SH-SY5Y (cell line): ENCODE data around the gene DSCAM.

ENCODE experiments used
- GATA2 ChIP-seq: IDR thresholded peaks from 2 replicates; pipeline ENCODE4 v1.6.1; 2011; ENCODE audit warnings: mild to moderate bottlenecking, low read depth, low read length
- GATA3 ChIP-seq: IDR thresholded peaks from 2 replicates; pipeline ENCODE4 v1.6.1; 2011; ENCODE audit warnings: low read depth, mild to moderate bottlenecking, low read length, moderate library complexity

Gene DSCAM

DNA sequence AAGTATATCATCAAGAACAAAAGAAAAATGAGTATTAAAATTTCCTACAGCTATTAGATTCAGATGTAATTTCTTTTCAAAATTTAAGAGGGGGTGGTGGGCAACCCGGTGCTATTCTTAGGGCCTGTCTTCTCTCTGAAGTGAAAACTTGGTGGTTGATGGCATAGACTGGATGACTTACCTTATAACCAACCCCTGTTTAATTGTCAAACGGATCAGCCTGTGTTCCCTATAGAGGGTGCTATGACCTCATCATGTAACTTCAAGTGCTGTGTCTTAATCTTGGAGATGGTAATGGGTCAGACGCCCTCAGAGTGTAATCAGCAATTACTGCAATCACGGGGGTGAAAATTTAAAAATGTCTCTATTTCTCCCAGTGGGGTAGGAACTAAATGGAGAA is 803.5 kb downstream of the DSCAM start:
- no peak for TF ChIP-seq GATA2
- no peak for TF ChIP-seq GATA3

DNA sequence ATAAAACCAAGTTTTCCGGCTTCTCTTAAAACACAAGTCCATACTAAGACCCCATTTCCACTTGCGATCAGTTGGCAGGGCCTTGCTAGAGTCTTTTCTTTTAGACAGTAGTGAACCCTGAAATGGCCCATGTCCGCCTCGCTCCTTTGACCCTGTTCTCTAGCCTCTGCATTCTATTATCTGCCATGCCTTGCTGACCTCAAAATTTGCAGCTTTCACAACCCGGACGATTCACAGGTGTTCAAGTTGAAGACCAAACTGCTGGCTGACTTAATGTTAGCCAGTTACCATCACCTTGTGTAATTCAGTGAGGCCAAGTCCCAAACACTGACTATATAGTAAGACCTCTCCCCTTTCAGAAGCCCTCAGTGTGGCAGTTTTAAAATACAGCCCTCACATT is 805.5 kb downstream of the DSCAM start:
- TF ChIP-seq GATA2 (no peak), GATA3 (no peak)

DNA sequence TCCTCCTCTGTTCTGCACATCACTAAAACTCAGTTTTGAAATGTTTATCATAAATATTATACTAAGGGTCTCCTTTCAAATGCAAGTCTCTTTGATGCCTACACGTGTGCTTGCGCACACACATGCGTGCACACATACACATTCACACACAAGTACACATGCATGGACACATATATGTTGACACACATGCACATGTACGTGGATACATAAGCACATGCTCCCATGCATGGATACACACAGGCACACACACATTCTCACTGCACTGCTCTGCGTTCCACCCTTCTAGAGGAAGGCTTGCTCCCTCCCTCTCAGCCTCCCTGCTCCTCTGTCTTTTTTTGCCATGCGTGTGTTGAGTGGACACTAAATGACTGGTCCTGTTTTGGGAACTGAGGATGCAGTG is 817.1 kb downstream of the DSCAM start:
- TF ChIP-seq GATA2 (no peak), GATA3 (no peak)

DNA sequence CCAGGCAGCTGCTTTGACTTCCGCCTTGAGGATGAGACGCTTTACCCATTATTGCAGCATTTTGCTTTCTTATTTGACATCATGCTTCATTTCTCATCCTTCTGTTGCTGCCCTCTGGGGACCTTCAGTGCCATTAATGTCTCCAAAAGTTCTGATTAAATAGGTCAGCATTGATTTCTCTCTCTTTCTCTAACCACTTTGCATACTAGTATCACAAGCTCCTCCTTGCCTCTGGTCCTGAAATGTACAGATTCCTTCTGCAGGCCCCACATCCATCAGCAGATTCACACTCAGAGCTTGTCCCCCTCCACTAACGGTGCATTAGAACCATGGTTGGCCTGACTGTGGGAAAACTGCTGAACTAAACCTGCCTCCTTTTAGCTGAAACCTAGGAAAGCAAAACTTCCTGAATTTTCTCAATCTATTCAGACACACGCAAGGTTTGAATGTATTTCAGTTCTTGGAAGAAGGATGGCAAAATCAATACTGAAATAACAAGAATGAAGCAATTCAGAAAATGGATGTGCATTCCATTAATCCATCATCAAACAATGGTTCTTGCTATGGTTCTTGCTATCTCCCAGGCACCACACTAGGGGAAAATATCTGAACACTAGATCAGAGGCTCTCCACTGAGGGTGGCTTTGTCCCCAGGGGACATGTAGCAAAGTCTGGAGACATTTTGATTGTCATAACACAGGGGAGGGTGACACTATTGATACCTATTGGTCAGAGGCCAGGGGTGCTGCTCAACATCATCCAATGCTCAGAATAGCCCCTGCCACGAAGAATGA is 825.2 kb downstream of the DSCAM start:
- TF ChIP-seq GATA3: no peak
- no peak for TF ChIP-seq GATA2

DNA sequence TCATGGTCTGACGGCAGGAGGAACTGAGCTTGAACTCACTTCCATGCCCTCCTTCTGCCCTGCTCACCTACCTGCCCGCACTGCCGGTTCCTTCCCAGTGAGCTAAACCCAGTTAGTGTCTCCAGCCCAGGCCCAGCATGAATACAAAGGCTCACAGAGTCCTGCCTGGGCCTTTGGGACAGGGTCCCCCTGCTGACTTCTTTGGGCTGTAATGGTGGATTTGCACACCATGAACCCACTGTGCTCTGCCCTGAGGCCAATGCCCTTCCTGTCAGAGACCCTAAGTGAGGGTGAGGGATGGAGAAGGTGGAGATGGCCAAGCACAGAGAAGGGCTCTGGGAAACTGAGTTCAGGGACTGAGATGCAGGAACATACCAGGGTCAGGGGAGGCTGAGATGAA is 826.3 kb downstream of the DSCAM start:
- no peak for TF ChIP-seq GATA3
- no peak for TF ChIP-seq GATA2

DNA sequence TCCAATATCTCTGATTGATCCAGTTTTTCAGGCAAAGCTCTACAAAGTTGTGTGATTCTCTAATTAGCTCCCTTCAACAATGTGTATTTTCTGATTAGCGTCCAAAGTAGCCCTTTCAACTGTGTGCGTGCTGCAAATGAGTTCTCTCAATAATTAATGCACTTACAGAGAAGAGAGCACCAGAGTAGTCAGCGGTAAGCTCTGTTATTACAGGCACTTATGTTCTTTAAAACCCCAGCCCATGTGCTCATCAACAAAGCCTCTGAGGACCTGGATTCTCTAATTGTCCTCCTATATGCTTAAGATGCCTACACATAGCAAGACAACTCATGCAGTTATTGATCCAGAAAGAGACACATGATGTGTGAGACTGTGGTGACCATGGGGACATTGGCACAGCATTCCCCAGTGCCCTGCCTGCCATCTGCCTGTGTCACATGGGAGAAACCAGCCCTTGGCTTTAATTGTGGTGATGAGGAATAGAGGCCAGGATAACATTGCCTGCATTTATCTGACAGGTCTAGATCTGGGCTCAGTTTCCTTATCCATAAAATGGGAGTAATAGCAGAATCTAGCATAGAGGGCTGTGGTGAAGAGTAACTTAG is 828.0 kb downstream of the DSCAM start:
- no peak for TF ChIP-seq GATA3
- TF ChIP-seq GATA2: no peak

DNA sequence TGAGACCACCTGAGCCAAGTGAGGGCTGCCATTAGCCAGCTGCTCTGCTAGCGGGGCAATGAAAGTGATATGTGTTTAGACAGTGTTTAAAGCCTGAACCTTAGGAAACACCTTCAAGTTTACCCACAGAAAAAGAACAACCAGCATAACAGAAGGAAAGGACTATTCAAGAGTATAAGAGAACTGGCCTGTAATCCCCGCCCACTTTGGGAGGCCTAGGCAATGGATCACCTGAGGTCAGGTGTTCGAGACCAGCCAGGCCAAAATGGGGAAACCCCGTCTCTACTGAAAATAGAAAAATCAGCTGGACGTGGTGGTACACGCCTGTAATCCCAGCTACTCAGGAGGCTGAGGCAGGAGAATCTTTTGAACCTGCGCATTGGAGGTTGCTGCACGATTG is 830.3 kb downstream of the DSCAM start:
- TF ChIP-seq GATA3 (no peak), GATA2 (no peak)

DNA sequence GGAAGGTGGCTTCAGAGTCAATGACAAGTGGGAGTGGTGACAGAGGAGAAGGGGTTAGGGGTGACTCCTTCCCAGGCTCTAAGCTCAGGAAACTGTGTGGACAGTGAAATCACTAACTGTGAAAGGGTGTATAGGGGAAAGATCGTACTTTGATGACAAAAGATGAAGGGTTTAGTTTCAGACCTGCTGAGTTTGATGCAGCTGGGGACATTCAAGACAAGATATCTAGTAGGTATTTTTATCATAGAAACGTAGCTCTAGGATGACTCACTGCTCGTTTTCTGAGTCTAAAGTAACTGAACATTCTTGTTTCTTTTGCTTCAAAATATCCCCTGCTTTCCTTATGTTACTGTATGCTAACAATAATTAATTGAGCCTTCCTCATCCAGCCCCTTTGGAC is 830.7 kb downstream of the DSCAM start:
- TF ChIP-seq GATA3 (no peak), GATA2 (no peak)

DNA sequence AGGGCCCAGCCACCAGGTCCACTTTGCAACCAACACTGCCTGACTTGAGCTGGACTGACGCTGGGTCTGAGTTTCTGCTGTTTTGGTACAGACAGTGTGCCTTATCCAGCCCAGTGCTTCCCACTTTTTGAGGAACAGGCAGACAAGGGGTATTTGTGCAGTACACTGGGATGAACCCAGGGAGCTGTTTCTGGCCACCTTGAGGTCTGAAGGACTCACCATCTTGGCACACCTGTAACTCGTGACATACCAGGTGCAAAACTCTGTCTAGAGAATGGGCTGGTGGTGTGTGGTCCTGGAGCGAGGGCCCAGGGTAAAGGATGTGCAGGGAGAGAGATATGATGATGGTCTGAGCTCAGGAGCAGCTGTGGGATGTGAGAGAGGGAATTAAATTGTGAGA is 831.1 kb downstream of the DSCAM start:
- TF ChIP-seq GATA2 (no peak), GATA3 (no peak)

DNA sequence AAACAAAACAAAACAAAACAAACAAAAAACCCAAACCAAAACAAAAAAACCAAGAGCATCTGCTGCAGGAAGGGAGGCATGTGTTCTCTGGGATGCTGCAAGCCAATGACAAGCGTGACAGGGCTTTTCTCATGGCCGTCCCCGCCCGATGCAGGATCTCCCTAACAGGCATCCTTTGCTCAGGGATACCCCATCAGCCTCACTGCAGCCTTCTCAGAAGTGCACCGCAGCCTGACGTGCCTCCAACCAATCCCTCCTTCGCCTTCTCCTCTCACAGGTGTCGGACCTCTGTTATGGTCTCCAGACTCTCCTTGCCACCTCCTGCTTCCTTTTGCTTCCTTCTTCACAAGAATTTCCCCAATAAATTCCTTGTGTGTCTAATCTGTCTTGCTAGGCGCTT is 832.6 kb downstream of the DSCAM start:
- TF ChIP-seq GATA3 (no peak), GATA2 (no peak)

DNA sequence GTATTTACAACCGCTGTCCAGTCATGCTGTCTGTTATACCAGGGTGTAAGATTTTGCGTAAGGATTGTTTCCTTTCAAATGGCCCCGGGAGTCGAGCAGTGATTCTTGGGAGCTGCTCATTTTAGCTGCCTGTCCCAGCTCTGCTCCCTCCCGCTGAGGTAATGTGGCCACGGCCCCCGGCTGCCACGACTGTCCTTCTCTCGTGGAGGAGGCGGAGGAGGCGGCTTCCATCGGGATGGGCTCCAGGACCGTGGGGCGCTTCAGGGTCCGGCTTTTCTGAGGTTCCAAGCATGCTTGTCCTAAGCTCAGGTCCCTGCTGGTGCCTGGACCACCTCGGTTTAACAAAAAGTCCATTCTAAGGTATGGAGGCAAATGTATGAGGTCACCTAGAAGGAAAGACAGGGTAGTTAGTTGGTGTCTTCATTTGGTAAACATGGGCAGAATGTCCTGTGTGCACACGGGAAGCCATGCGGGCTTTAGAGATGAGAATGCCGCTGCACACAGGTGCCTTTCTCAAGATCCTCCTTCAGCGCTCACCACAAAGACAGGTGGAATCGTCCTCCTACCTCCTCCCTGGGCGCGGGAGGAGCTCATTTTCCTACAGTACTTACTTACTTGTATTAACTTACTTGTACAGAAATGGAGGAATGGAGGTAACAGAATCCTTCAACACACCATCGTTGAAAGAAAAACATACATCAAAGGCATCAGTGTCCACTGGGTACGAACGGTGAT is 833.8 kb downstream of the DSCAM start:
- TF ChIP-seq GATA2: no peak
- TF ChIP-seq GATA3: no peak

DNA sequence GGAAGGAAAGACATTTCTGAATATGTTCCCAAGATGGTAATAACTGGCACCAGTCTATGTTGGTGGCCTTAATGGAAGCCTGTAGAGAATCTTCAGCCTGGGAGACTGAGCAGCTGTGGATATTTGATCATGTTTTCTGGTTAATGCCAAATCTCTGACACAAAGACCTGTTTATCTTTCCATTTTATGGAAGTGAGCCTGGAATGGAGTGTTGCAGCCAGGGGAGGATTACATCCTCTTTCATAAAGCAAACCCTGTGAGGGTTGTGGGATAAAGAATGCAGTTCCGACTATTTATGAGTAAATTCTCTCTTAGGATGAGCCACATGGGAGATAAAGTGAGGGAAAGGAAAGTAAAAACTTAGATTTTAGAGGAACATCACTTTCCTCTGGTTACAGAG is 835.6 kb downstream of the DSCAM start:
- TF ChIP-seq GATA3: no peak
- no peak for TF ChIP-seq GATA2

DNA sequence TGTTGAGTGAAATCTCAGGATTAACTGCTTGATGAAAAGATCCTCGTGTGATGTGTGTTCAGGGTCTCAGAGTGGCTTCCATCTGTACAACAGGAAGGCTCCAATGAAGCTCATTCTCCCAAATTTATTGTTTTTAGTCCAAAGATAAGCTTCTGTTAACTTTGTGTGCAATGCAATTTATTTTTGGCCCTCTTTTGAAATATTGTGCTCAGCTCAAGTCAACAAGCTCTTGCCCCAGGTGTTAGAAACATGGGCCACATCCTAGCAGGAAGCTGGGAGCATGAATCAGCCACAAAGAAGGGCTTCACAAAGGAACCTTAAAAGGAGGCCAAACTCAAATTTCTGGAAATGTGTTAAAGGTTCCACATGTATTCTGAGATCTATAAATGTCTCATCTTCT is 844.0 kb downstream of the DSCAM start:
- TF ChIP-seq GATA3 (no peak), GATA2 (no peak)

DNA sequence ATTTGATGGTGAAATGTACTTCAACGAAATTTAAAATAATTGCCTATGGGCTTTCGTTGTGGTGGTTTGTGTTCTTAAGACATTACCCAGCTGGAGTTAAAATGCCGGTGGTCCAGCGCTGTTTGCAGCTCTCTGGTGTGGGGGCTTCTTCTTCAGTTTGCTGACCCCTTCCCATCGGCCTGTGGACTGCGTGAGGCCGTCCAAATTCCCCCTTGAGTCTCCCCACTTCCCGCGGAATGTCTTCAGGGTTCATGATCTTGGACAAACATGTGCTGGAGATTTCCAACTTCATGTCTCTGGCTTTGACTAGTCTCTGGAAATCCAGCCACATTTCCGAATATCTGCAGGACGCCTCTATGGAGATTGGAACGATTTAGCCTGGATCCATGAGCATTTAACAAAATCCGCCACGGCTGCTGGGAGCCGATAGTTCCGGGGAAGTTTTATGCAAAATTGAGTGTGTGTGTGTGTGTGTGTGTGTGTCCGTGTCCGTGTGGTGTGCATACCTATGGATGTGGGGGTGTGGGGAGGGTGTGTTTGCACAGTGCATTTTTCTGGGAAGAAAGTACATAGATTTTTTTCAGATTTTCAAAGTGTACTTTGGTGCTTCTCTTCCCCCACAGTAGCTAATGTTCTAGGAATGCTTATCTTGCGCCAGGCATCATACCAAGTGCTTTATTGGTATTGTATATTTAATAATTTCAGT is 862.5 kb downstream of the DSCAM start:
- TF ChIP-seq GATA2 (no peak), GATA3 (no peak)
